Stimulated activated naive CD8-positive, alpha-beta T cell treated with anti-CD3 and anti-CD28 coated beads, Interleukin-15, Interleukin-2, amounts not matched to agents 100 ng/mL and 50 ng/mL, for 24 hours (primary cell): ENCODE results near the gene HTR3E.
"Not testable (repeated sequence)": the region's sequence is repeated elsewhere in the genome, so short reads cannot be mapped to it uniquely, and the experiment has no call there.

Experiments used
- H3K27ac Mint-ChIP-seq: one replicate; pipeline ENCODE4 v1.8.0; 2021; ENCODE audit warnings: mild to moderate bottlenecking, mixed read lengths
- H3K27me3 Mint-ChIP-seq: one replicate; pipeline ENCODE4 v1.8.0; 2021; ENCODE audit warnings: mixed read lengths
- H3K36me3 Mint-ChIP-seq: one replicate; pipeline ENCODE4 v1.8.0; 2021; ENCODE audit warnings: low read depth, mixed read lengths
- H3K4me1 Mint-ChIP-seq: one replicate; pipeline ENCODE4 v1.8.0; 2021; ENCODE audit warnings: low read depth, mixed read lengths
- H3K4me3 Mint-ChIP-seq: one replicate; pipeline ENCODE4 v1.8.0; 2021; ENCODE audit warnings: mild to moderate bottlenecking, mixed read lengths
- H3K9me3 Mint-ChIP-seq: one replicate; pipeline ENCODE4 v1.8.0; 2021; ENCODE audit warnings: mixed read lengths

HTR3E gene

GRCh38 chr3:184081116-184081830 is 15.6 kb upstream of the HTR3E start:
- peaks cover 12% of the 10 kb centered on the region for H3K9me3 Mint-ChIP-seq
- no peaks in the 10 kb centered on the region for H3K4me1 Mint-ChIP-seq
- H3K27ac Mint-ChIP-seq: no peak overlapping the region

GRCh38 chr3:184082034-184082433 is 14.8 kb upstream of the HTR3E start:
- Mint-ChIP-seq H3K4me3 (no peak overlapping the region), H3K4me1 (no peaks in the 10 kb centered on the region), H3K9me3 (peaks cover 12% of the 10 kb centered on the region), H3K27ac (no peak overlapping the region), H3K36me3 (no peaks in the 10 kb centered on the region), H3K27me3 (no peaks in the 10 kb centered on the region)

More at GRCh38 chr3:184081116-184081830, 15.6 kb upstream of the HTR3E start:
- H3K27me3 Mint-ChIP-seq: no peaks in the 10 kb centered on the region
- H3K4me3 Mint-ChIP-seq: no peak overlapping the region
- H3K36me3 Mint-ChIP-seq: no peaks in the 10 kb centered on the region

- Mint-ChIP-seq H3K4me3 (no peak overlapping the region), H3K9me3 (peaks cover 12% of the 10 kb centered on the region), H3K4me1 (no peaks in the 10 kb centered on the region), H3K36me3 (no peaks in the 10 kb centered on the region), H3K27ac (no peak overlapping the region), H3K27me3 (no peaks in the 10 kb centered on the region)
These were observed 14.4 kb upstream of the HTR3E start for GRCh38 chr3:184082465-184082864.

GRCh38 chr3:184085389-184085852 is 11.4 kb upstream of the HTR3E start:
- Mint-ChIP-seq H3K4me1 (no peaks in the 10 kb centered on the region), H3K27ac (no peak overlapping the region), H3K4me3 (no peak overlapping the region), H3K27me3 (no peaks in the 10 kb centered on the region), H3K9me3 (peaks cover 12% of the 10 kb centered on the region), H3K36me3 (no peaks in the 10 kb centered on the region)

GRCh38 chr3:184092199-184092598 is 4.7 kb upstream of the HTR3E start:
- Mint-ChIP-seq H3K9me3 (peaks cover 18% of the 10 kb centered on the region), H3K27me3 (peaks cover 18% of the 10 kb centered on the region), H3K27ac (no peak overlapping the region)

GRCh38 chr3:184097556-184097955 is 692 bp downstream of the HTR3E start:
- peaks cover 6% of the 10 kb centered on the region for H3K9me3 Mint-ChIP-seq
- no peaks in the 10 kb centered on the region for H3K4me1 Mint-ChIP-seq
- no peak overlapping the region for H3K27ac Mint-ChIP-seq
- no peak overlapping the region for H3K4me3 Mint-ChIP-seq
- peaks cover 7% of the 10 kb centered on the region for H3K27me3 Mint-ChIP-seq
- H3K36me3 Mint-ChIP-seq: peaks cover 6% of the 10 kb centered on the region

More at GRCh38 chr3:184092199-184092598, 4.7 kb upstream of the HTR3E start:
- Mint-ChIP-seq H3K36me3 (peaks cover 10% of the 10 kb centered on the region), H3K4me1 (no peaks in the 10 kb centered on the region), H3K4me3 (no peak overlapping the region)

GRCh38 chr3:184099806-184100686 is 3.2 kb downstream of the HTR3E start:
- Mint-ChIP-seq H3K9me3 (no peaks in the 10 kb centered on the region), H3K27me3 (peaks cover 3% of the 10 kb centered on the region), H3K4me1 (no peaks in the 10 kb centered on the region), H3K27ac (no peak overlapping the region), H3K36me3 (no peaks in the 10 kb centered on the region), H3K4me3 (no peak overlapping the region)

GRCh38 chr3:184110316-184110725 is 13.5 kb downstream of the HTR3E start:
- H3K9me3 Mint-ChIP-seq: no peaks in the 10 kb centered on the region
- no peak overlapping the region for H3K27ac Mint-ChIP-seq
- H3K4me3 Mint-ChIP-seq: no peak overlapping the region
- H3K4me1 Mint-ChIP-seq: no peaks in the 10 kb centered on the region
- H3K36me3 Mint-ChIP-seq: no peaks in the 10 kb centered on the region
- H3K27me3 Mint-ChIP-seq: peaks cover 5% of the 10 kb centered on the region

GRCh38 chr3:184116017-184116416 is 19.2 kb downstream of the HTR3E start:
- Mint-ChIP-seq H3K27ac (no peak overlapping the region), H3K4me3 (no peak overlapping the region), H3K4me1 (no peaks in the 10 kb centered on the region), H3K9me3 (no peaks in the 10 kb centered on the region), H3K36me3 (no peaks in the 10 kb centered on the region), H3K27me3 (peaks cover 9% of the 10 kb centered on the region)

GRCh38 chr3:184117636-184118035 is 20.8 kb downstream of the HTR3E start:
- H3K27me3 Mint-ChIP-seq: peaks cover 9% of the 10 kb centered on the region
- H3K9me3 Mint-ChIP-seq: no peaks in the 10 kb centered on the region
- H3K27ac Mint-ChIP-seq: no peak overlapping the region
- no peaks in the 10 kb centered on the region for H3K4me1 Mint-ChIP-seq
- no peak overlapping the region for H3K4me3 Mint-ChIP-seq
- no peaks in the 10 kb centered on the region for H3K36me3 Mint-ChIP-seq

- not testable (repeated sequence) for H3K27me3 Mint-ChIP-seq, H3K27ac Mint-ChIP-seq, H3K36me3 Mint-ChIP-seq
These were observed 24.2 kb downstream of the HTR3E start for GRCh38 chr3:184121031-184121430.

GRCh38 chr3:184126006-184126405 is 29.1 kb downstream of the HTR3E start:
- H3K27ac Mint-ChIP-seq: no peak overlapping the region
- H3K4me3 Mint-ChIP-seq: no peak overlapping the region
- H3K9me3 Mint-ChIP-seq: no peaks in the 10 kb centered on the region
- no peaks in the 10 kb centered on the region for H3K36me3 Mint-ChIP-seq
- no peaks in the 10 kb centered on the region for H3K4me1 Mint-ChIP-seq
- no peaks in the 10 kb centered on the region for H3K27me3 Mint-ChIP-seq

More at GRCh38 chr3:184121031-184121430, 24.2 kb downstream of the HTR3E start:
- not testable (repeated sequence) for H3K9me3 Mint-ChIP-seq, H3K4me3 Mint-ChIP-seq, H3K4me1 Mint-ChIP-seq

GRCh38 chr3:184129012-184129411 is 32.1 kb downstream of the HTR3E start:
- no peaks in the 10 kb centered on the region for H3K27me3 Mint-ChIP-seq
- H3K9me3 Mint-ChIP-seq: no peaks in the 10 kb centered on the region
- H3K4me1 Mint-ChIP-seq: peaks cover 8% of the 10 kb centered on the region
- H3K4me3 Mint-ChIP-seq: no peak overlapping the region
- no peaks in the 10 kb centered on the region for H3K36me3 Mint-ChIP-seq
- no peak overlapping the region for H3K27ac Mint-ChIP-seq

GRCh38 chr3:184132945-184133344 is 36.1 kb downstream of the HTR3E start:
- H3K4me1 Mint-ChIP-seq: peaks cover 32% of the 10 kb centered on the region
- no peaks in the 10 kb centered on the region for H3K9me3 Mint-ChIP-seq
- H3K36me3 Mint-ChIP-seq: peaks cover 17% of the 10 kb centered on the region
- no peaks in the 10 kb centered on the region for H3K27me3 Mint-ChIP-seq
- H3K4me3 Mint-ChIP-seq: no peak overlapping the region
- no peak overlapping the region for H3K27ac Mint-ChIP-seq
